Caco-2 (cell line): Measurements from ENCODE around the gene HEPN1. TPM values are rescaled to one million over a fixed set of nuclear protein-coding genes. Genes with fewer than 3 reads are reported as not detected.

ENCODE experiments used
- BruUV-seq: library from RNA; stranded (reverse); fragments of 400-500 nt; replicated peaks from 2 replicates; lab custom pipeline; 2021; lab: Mats Ljungman, UMichigan
- CTCF ChIA-PET: fragments of 300-600 bp; sonication (Branson Sonifier 250); formaldehyde crosslinking; loops from one replicate; lab custom pipeline; 2022; ENCODE audit warnings: antibody characterized with exemption; lab: Charles Lee
- POLR2A ChIA-PET: fragments of 300-600 bp; sonication (Branson Sonifier 250); formaldehyde crosslinking; loops from one replicate; lab custom pipeline; 2022; ENCODE audit warnings: antibody characterized with exemption; lab: Charles Lee
- DNase-seq, 2 experiments: peaks; one replicate each; pipeline versions ENCODE4 v3.0.0 to v3.0.0-alpha.2; 2020 to 2022
- H3K27me3 ChIP-seq: replicated peaks from 2 replicates; pipeline ENCODE4 v1.6.0; 2011; ENCODE audit warnings: low read length; ENCODE audit not compliant: control insufficient read depth, insufficient read depth
- H3K36me3 ChIP-seq: 2 replicates; pipeline ENCODE4 v1.5.1; 2011; ENCODE audit warnings: low read length; ENCODE audit not compliant: control insufficient read depth, insufficient read depth
- H3K4me1 ChIP-seq: fragments of 250-450 bp; sonication (Bioruptor Pico); 2 replicates; pipeline ENCODE4 v1.5.1; 2020; ENCODE audit warnings: mild to moderate bottlenecking
- H3K4me3 ChIP-seq: 2 replicates; pipeline ENCODE4 v1.5.1; 2011; ENCODE audit warnings: low read depth, mild to moderate bottlenecking, control low read depth, low read length
- H3K9me3 ChIP-seq: fragments of 250-450 bp; sonication (Bioruptor Pico); 2 replicates; pipeline ENCODE4 v1.5.1; 2020; ENCODE audit warnings: mild to moderate bottlenecking, moderate library complexity
- H3K27ac Mint-ChIP-seq: one replicate; pipeline ENCODE4 v1.8.0; 2022; ENCODE audit warnings: mixed read lengths; ENCODE audit not compliant: unreplicated experiment
- H3K27me3 Mint-ChIP-seq: one replicate; pipeline ENCODE4 v1.8.0; 2022; ENCODE audit warnings: mixed read lengths; ENCODE audit not compliant: insufficient read depth, unreplicated experiment
- H3K36me3 Mint-ChIP-seq: one replicate; pipeline ENCODE4 v1.8.0; 2022; ENCODE audit warnings: mild to moderate bottlenecking, mixed read lengths; ENCODE audit not compliant: insufficient read depth, unreplicated experiment
- H3K4me1 Mint-ChIP-seq: one replicate; pipeline ENCODE4 v1.8.0; 2022; ENCODE audit warnings: low read depth, mixed read lengths; ENCODE audit not compliant: unreplicated experiment
- H3K4me3 Mint-ChIP-seq: one replicate; pipeline ENCODE4 v1.8.0; 2022; ENCODE audit warnings: mild to moderate bottlenecking, moderate library complexity, mixed read lengths; ENCODE audit not compliant: unreplicated experiment
- H3K9me3 Mint-ChIP-seq: one replicate; pipeline ENCODE4 v1.8.0; 2022; ENCODE audit warnings: mixed read lengths; ENCODE audit not compliant: unreplicated experiment
- CTCF ChIP-seq, 2 experiments: fragments of 200-600 bp in 1 of 2; IDR thresholded peaks; 1 replicate in 1 of 2; 2 replicates in 1 of 2; pipeline versions ENCODE4 v1.5.1 to v1.8.0; 2011 to 2022; ENCODE audit warnings: antibody characterized with exemption in 1 of 2, control low read depth in 1 of 2, inconsistent platforms in 1 of 2, low read depth in 1 of 2, low read length in 1 of 2, mild to moderate bottlenecking in 1 of 2, moderate library complexity in 1 of 2; ENCODE audit not compliant: insufficient read depth in 1 of 2, severe bottlenecking in 1 of 2, unreplicated experiment in 1 of 2
- intact Hi-C: fragments of 100-400 bp; cut with micrococcal nuclease; formaldehyde crosslinking; loops from one replicate; pipeline ENCODE4 v1.10.0; 2022; ENCODE audit not compliant: unreplicated experiment
- total RNA-seq: library from RNA; stranded (reverse); gene quantifications from 2 replicates; pipeline ENCODE4 v1.2.3, GENCODE V29; 2022

The HEPN1 gene
- total RNA-seq, 1 experiment from 2014 or later, result not detected

DNA sequence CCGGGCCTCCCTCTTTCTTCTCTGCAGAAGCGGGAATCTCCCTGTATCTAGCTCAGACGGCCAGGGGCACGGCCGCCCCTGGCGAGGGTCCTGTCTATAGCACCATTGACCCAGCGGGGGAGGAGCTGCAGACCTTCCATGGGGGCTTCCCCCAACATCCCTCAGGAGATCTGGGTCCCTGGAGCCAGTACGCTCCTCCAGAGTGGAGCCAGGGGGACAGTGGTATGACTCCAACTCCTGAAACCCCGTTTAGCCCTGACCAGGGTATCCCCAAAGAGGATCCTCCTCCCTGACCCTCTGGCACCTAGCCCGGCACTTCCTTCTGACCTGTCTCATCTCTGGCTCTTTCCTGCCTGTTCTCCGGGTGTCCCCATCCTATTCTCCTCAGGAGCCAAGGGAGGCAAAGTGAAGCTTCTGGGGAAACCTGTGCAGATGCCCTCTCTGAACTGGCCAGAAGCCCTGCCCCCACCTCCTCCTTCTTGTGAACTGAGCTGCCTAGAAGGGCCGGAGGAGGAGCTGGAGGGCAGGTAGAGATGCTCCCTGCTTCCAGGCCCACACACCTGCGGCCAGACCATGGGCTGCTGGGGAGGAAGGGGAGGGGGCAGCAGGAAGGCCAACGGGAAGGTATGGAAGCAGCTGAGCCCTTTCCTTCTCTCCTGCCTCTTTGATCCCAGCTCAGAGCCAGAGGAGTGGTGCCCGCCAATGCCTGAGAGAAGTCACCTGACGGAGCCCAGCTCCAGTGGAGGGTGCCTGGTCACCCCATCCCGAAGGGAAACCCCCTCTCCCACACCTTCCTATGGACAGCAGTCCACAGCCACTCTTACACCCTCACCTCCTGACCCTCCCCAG, 40.9 kb upstream of the HEPN1 start:
- Mint-ChIP-seq H3K36me3 (no peaks in the 10 kb centered on the region), H3K27ac (no peak overlapping the region), H3K4me3 (peak overlapping the region; percentile 80), H3K9me3 (no peaks in the 10 kb centered on the region), H3K4me1 (peaks cover 12% of the 10 kb centered on the region), H3K27me3 (peaks cover 12% of the 10 kb centered on the region)
- Histone ChIP-seq H3K9me3 (no peaks in the 10 kb centered on the region), H3K4me3 (no peak overlapping the region), H3K4me1 (peaks cover 19% of the 10 kb centered on the region), H3K27me3 (no peaks in the 10 kb centered on the region), H3K36me3 (no peaks in the 10 kb centered on the region)
- TF ChIP-seq CTCF (IDR thresholded peaks at IDR 0.05; ENCODE audit: insufficient read depth in 1 of 2, low read depth in 1 of 2, low read length in 1 of 2, severe bottlenecking in 1 of 2, unreplicated experiment in 1 of 2), result no peak
- ChIA-PET CTCF (interaction anchor here (0.5 to 1.1 kb wide), 2 partner anchors 9 to 100 kb away, joined by 3 read pairs; no protein-coding TSS in a partner anchor), POLR2A (no interaction called here)
- intact Hi-C loops, result no loop called here
- DNase-seq, result peak in 1 of 2 experiments; percentile 34
- no TSS peak for BruUV-seq

GRCh38 chr11:124878759-124879492, 40.1 kb upstream of the HEPN1 start:
- Histone ChIP-seq H3K4me3 (no peak overlapping the region), H3K9me3 (no peaks in the 10 kb centered on the region), H3K36me3 (no peaks in the 10 kb centered on the region), H3K27me3 (no peaks in the 10 kb centered on the region), H3K4me1 (peaks cover 19% of the 10 kb centered on the region)
- no peaks in the 10 kb centered on the region for H3K9me3 Mint-ChIP-seq
- no peak overlapping the region for H3K27ac Mint-ChIP-seq
- intact Hi-C loops, result no loop called here
- H3K4me1 Mint-ChIP-seq, result peaks cover 12% of the 10 kb centered on the region
- TF ChIP-seq CTCF (IDR thresholded peaks at IDR 0.05; ENCODE audit: insufficient read depth in 1 of 2, low read depth in 1 of 2, low read length in 1 of 2, severe bottlenecking in 1 of 2, unreplicated experiment in 1 of 2), result no peak
- POLR2A ChIA-PET, result no interaction called here
- no peaks in the 10 kb centered on the region for H3K36me3 Mint-ChIP-seq
- peak in 1 of 2 experiments; percentile 29 for DNase-seq
- H3K27me3 Mint-ChIP-seq, result peaks cover 7% of the 10 kb centered on the region
- BruUV-seq, result no TSS peak
- no peak overlapping the region for H3K4me3 Mint-ChIP-seq
- CTCF ChIA-PET, result interaction anchor here (1.1 kb wide), 1 partner anchor 8 kb away, joined by 3 read pairs; no protein-coding TSS in a partner anchor
